ENCODE data around the gene WDR93. TPM values are rescaled to one million over a fixed set of nuclear protein-coding genes. Genes with fewer than 3 reads are reported as not detected.
A peak's percentile ranks its signal among the peaks of the same experiment; 100 is the strongest.
"Not testable (repeated sequence)": the region's sequence is repeated elsewhere in the genome, so short reads cannot be mapped to it uniquely, and the experiment has no call there.

The WDR93 gene
- total RNA-seq, 2 donors from 2014 or later = 0.19 TPM; not detected in 1

DNA sequence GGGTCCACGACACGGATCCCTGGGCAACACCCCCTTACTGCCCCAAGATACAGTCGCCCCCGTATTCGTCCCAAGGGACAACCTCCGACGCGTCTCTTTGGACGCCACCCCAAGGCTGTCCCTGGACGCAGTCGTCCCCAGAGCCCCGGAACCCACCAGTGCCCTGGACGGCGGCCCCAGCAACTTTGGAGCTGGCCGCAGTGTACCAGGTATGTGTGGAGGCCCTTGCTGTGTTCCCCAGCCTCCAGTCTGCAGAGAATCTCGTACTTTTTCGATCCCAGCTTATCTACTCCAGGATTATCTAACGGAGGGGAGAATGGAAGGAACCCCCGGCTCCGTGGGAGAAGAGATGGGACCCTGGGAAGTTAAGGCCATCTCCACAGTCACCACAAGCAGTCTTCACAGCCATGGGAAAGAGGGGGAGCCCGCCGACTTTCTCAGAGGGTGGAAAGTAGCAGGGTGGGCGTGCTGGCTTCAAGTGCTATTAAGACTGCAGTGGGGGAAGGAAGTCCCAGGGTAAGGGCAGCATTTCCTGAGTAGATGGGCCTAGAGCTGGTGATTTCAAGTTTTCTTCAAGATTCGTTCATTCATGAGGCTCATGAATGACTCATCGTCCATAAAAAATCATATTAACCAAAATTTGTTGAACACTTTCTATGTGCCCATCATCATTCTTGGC, 86.6 kb downstream of the WDR93 start:
- Mint-ChIP-seq H3K27ac (no peak overlapping the region), H3K36me3 (ENCODE audit: insufficient read depth in 2 of 2) (no peaks in the 10 kb centered on the region), H3K4me1 (ENCODE audit: low read depth) (peaks cover 19% of the 10 kb centered on the region), H3K4me3 (peak overlapping the region in 1 of 2 donors; percentile 68), H3K9me3 (no peaks in the 10 kb centered on the region), H3K27me3 (ENCODE audit: low read depth) (peaks cover 26% of the 10 kb centered on the region)
- ATAC-seq (replicated peaks in 1 of 2) (no peak), DNase-seq (no peak)

DNA sequence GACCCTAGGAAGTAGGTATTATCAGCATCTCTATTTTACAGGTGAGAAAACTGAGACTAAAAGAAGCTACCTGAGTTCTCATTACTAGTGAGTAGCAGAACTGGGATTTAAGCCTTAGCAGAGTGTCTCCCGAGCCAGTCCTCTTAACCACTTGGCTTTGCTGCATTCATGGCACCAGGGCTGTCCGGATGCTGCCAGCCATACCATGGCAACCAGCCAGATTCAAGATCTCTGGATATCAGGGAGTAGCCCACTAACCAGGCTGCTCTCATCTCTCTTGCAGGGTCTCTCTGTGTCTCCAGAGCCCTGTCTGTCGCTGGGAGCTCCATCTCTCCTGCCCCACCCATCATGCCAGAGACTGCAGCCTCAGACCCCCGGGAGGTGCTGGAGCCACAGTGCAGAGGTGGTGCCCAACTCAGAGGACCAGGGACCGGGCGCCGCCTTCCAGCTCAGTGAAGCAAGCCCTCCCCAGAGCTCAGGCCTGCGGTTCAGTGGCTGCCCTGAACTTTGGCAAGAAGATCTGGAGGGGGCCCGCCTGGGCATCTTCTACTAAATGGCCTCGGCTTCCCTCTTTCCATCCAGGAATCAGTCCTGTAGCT, 87.3 kb downstream of the WDR93 start:
- Mint-ChIP-seq H3K4me1 (ENCODE audit: low read depth) (peaks cover 23% of the 10 kb centered on the region), H3K9me3 (no peaks in the 10 kb centered on the region), H3K27ac (no peak overlapping the region), H3K4me3 (no peak overlapping the region), H3K27me3 (ENCODE audit: low read depth) (peaks cover 26% of the 10 kb centered on the region), H3K36me3 (ENCODE audit: insufficient read depth in 2 of 2) (no peaks in the 10 kb centered on the region)
- DNase-seq (no peak), ATAC-seq (replicated peaks in 1 of 2) (no peak)

DNA sequence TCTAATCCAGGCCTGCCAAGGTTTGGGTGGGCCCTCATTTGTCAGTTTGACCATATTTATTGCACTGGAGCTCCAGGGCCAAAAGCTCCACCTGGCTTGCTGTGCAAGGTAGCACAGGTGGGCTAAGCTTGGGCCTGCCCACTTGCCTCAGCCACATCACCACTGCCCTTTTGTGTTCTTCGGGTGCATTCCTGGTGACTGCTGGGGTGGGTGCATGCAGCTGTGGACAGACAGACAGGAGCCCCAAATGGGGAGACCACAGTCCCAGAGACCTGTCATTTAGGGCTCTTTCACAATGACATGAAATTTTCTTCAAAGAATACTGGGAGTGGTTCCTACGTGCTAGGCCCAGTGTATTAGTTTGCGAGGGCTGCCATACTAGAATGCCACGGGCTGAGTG, 88.2 kb downstream of the WDR93 start:
- DNase-seq (no peak), ATAC-seq (replicated peaks in 1 of 2) (no peak)
- H3K4me1 Mint-ChIP-seq (ENCODE audit: low read depth) = peaks cover 27% of the 10 kb centered on the region
- H3K27ac Mint-ChIP-seq = no peak overlapping the region
- H3K27me3 Mint-ChIP-seq (ENCODE audit: low read depth) = peaks cover 26% of the 10 kb centered on the region
- H3K4me3 Mint-ChIP-seq = no peak overlapping the region
- H3K36me3 Mint-ChIP-seq (ENCODE audit: insufficient read depth in 2 of 2) = no peaks in the 10 kb centered on the region
- H3K9me3 Mint-ChIP-seq = no peaks in the 10 kb centered on the region

DNA sequence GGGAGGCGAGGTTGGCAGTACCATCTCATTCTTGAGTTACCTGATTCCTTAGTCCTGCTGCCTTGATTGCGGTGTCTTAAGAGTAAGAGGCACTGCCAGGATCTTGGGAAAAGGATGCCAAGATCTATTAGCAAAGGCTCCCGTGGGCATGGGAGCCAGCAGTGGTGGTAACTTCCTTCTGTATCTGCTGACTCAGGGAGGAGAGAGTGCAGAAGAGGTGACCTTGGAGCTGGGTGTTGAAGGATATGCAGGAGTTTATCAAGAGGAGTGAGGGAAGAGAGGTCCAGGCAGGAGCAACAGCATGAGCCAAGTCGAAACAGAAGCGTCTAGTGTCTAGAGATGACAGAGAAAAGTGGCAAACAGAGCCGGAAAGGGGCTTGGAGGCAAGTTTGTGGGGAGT, 90.0 kb downstream of the WDR93 start:
- H3K4me1 Mint-ChIP-seq (ENCODE audit: low read depth) = peaks cover 27% of the 10 kb centered on the region
- no peaks in the 10 kb centered on the region for H3K9me3 Mint-ChIP-seq
- no peaks in the 10 kb centered on the region for H3K36me3 Mint-ChIP-seq (ENCODE audit: insufficient read depth in 2 of 2)
- peak overlapping the region in 1 of 2 donors; percentile 5 for H3K4me3 Mint-ChIP-seq
- DNase-seq = no peak
- ATAC-seq (replicated peaks in 1 of 2) = no peak
- no peak overlapping the region for H3K27ac Mint-ChIP-seq
- H3K27me3 Mint-ChIP-seq (ENCODE audit: low read depth) = peaks cover 26% of the 10 kb centered on the region

DNA sequence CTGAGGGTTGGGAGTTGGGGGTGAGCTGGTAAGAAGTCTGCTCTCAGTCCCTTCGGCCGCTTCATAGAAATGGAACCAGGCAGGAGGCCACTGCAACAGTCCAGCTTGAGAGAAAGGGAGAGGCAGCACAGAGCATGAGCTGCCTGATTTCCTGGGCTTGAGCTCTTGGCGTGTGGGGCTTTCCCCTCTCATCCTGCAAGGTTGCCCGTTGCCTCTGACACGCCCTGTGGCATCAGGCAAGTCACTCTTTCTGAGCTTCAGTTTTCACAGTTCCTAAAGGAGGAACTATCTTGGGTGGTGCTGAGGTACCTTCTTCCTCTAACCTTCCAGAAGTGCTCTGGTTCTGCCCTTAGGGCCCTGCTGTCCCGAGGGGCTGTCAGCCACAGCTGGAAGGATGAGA, 90.4 kb downstream of the WDR93 start:
- Mint-ChIP-seq H3K27ac (no peak overlapping the region), H3K4me3 (peak overlapping the region in 1 of 2 donors; percentile 9), H3K4me1 (ENCODE audit: low read depth) (peaks cover 27% of the 10 kb centered on the region), H3K9me3 (no peaks in the 10 kb centered on the region), H3K36me3 (ENCODE audit: insufficient read depth in 2 of 2) (no peaks in the 10 kb centered on the region), H3K27me3 (ENCODE audit: low read depth) (peaks cover 26% of the 10 kb centered on the region)
- peak; percentile 50 to 67 for ATAC-seq (replicated peaks in 1 of 2)
- DNase-seq = peak; percentile 24 to 29

DNA sequence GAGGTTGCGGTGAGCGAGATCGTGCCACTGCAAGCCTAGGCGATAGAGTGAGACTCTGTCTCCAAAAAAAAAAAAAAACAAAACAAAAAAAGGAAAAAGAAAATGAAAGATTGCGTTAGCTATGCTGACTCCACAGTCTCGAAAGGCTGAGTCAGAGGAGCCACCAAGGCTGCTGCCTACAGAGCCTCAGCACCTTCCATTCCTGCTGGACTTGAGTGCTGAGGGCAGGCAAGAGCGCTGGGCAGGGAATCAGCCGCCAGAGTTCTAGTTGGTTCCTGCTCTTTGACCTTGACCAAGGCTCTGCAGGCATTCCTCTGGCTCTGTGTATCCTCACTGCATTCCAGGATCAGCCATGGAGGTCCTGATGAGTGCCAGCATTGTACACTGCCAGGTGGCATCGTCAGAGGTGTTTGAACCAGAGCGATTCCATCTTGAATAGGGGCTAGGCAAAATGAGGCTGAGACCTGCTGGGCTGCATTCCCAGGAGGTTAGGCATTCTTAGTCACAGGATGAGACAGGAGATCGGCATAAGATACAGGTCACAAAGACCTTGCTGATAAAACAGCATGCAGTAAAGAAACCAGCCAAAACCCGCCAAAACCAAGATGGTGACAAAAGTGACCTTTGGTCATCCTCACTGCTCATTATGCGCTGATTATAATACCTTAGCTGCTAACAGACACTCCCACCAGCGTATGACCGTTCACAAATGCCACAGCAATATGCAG, 91.4 kb downstream of the WDR93 start:
- DNase-seq (peak in 1 of 2 donors; percentile 23), ATAC-seq (replicated peaks in 1 of 2) (peak; percentile 50 to 71)
- no peaks in the 10 kb centered on the region for H3K9me3 Mint-ChIP-seq
- no peak overlapping the region for H3K27ac Mint-ChIP-seq
- H3K4me1 Mint-ChIP-seq (ENCODE audit: low read depth) = peaks cover 27% of the 10 kb centered on the region
- no peaks in the 10 kb centered on the region for H3K36me3 Mint-ChIP-seq (ENCODE audit: insufficient read depth in 2 of 2)
- peaks cover 26% of the 10 kb centered on the region for H3K27me3 Mint-ChIP-seq (ENCODE audit: low read depth)
- H3K4me3 Mint-ChIP-seq = peak overlapping the region in 1 of 2 donors; percentile 17

DNA sequence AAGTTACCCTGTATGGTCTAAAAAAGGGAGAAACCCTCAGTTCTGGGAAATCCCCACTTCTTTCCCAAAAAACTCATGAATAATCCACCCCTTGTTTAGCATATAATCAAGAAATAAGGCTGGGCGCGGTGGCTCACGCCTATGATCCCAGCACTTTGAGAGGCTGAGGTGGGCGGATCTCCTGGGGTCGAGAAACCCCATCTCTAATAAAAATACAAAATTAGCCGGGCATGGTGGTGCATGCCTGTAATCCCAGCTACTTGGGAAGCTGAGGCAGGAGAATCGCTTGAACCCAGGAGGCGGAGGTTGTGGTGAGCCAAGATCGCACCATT, 92.0 kb downstream of the WDR93 start:
- not testable (repeated sequence) for H3K4me3 Mint-ChIP-seq; H3K36me3 Mint-ChIP-seq (ENCODE audit: insufficient read depth in 2 of 2); ATAC-seq (replicated peaks in 1 of 2); DNase-seq; H3K27ac Mint-ChIP-seq; H3K9me3 Mint-ChIP-seq
- Mint-ChIP-seq H3K4me1 (ENCODE audit: low read depth) (peaks cover 27% of the 10 kb centered on the region), H3K27me3 (ENCODE audit: low read depth) (peaks cover 26% of the 10 kb centered on the region)

DNA sequence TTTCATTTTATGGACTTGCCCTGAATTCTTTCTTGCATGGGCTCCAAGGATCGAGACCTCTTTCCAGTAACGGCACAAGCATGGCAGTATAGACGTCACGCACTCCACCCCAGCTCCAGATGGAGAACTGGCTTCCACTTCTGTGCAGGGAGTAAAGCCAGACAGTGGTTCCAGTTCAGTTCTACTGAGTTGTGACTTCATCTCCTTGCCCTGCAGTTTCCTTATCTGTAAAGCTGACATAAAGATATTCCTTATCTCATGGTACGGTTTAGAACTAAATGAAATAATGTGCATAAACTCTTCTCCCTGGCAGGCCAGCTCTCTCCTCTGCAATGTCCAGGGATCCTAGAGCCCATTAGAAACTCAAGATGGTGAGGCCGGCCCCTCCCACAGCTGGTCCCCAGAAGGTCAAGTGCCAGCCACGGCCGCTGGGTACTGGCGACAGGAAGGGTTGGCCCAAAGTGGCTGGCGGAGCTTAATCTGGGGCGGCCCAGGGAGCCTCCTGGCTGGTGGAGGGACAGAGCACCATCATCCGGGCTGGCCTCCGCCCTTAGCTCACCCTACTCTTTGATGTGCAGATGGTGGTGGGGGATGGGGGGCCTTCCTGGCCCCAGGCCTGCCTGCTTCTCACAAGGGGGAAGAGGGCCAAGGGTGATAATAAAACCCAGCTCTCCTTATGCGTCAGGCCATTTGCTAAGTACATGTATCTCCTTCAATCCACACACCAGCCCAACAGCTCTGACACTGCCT, 92.7 kb downstream of the WDR93 start:
- peaks cover 27% of the 10 kb centered on the region for H3K4me1 Mint-ChIP-seq (ENCODE audit: low read depth)
- ATAC-seq (replicated peaks in 1 of 2) (no peak), DNase-seq (no peak)
- H3K4me3 Mint-ChIP-seq = no peak overlapping the region
- no peak overlapping the region for H3K27ac Mint-ChIP-seq
- peaks cover 0 to 3% of the 10 kb centered on the region in 2 donors for H3K36me3 Mint-ChIP-seq (ENCODE audit: insufficient read depth in 2 of 2)
- peaks cover 19% of the 10 kb centered on the region for H3K27me3 Mint-ChIP-seq (ENCODE audit: low read depth)
- peaks cover 4 to 5% of the 10 kb centered on the region in 2 donors for H3K9me3 Mint-ChIP-seq

DNA sequence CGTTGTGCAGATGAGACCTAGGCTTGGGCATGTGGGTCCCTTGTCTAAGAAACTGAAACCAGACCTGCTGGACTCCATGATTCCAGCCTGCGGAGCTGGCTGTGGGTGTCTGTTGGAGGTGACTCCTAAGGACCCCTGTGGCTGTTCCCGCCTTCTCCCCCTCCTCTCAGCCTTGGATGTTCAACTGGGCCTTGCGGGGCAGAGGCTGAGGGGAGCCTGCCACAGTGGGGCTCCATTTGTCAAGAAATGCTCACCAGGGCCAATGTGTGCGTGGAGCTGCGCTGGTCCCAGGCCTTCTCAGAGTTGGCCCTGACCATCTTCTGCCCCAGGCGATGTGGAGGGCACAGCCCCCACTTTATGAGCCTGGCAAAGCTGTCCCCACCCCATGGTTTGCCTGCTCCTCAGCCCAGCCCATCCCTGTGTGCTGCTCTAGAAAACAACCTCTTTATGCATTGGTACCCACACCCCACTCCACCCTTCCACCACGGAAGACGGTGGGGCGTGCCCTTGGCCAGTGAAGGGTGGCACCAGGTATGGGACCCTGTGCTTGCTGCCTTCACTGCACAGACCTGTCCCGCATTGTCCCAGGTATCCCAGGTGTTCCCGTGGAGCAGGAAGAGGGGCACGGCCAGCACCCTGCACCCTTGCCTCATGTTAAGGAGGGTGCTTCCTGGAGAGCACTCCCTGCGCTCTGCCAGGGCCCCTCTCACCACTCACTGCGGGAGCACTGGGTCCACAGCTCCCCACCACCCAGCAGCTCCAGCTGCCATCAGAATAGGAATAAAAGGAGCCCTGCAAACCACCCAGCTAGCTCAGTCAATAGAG, 93.5 kb downstream of the WDR93 start:
- H3K4me1 Mint-ChIP-seq (ENCODE audit: low read depth) = peaks cover 27% of the 10 kb centered on the region
- ATAC-seq (replicated peaks in 1 of 2) (no peak), DNase-seq (no peak)
- no peak overlapping the region for H3K4me3 Mint-ChIP-seq
- peaks cover 11% of the 10 kb centered on the region for H3K27me3 Mint-ChIP-seq (ENCODE audit: low read depth)
- peaks cover 0 to 4% of the 10 kb centered on the region in 2 donors for H3K36me3 Mint-ChIP-seq (ENCODE audit: insufficient read depth in 2 of 2)
- H3K27ac Mint-ChIP-seq = no peak overlapping the region
- peaks cover 4 to 5% of the 10 kb centered on the region in 2 donors for H3K9me3 Mint-ChIP-seq

DNA sequence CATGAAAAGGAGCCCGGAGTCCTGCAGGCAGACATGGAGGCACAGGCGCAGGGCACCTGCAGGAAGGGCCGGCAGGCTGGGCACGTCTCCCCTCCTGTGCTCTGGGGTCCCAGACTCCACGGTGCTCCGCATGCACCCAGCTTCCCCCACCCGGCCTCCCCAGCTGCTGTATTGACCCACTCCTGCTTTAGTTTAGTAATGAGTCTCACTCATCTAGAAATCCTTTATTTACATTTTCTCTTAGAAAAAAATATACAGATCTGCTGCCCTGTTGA, 94.0 kb downstream of the WDR93 start:
- Mint-ChIP-seq H3K27me3 (ENCODE audit: low read depth) (peaks cover 11% of the 10 kb centered on the region), H3K27ac (no peak overlapping the region)
- no peak for ATAC-seq (replicated peaks in 1 of 2)

DNA sequence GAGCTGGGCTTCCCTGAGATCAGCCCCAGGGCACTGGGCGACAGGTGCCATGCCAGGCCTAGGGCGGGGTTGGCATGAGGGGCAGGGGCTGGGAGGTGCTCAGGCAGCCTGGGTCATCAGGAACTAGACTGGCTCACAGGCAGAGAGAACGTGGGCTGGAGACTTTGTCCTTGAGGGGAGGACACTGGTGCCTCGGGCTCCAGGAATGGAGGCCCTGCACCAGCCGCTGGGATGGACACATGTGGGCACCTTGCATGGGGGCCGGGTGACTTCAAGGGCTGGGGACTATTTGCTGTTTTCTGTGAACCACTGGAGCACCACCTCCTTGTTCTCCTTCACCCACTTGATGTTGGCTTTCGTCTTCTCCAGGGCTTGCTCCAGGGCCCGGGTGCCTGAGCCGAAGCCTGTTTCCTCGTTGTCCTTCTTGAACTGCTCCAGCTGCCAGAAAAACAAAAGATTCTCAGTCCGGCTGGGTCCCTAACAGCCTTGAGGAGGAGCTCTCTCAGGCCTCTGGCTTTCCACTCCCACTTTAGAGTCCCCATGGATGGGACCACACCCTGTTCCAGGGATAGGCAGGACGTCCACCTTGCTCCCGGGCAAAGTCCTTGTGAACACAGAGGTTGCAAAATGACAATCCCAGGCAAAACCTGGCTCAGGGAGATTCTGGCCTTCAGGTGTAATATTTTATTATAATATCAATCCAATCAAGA, 94.6 kb downstream of the WDR93 start:
- H3K9me3 Mint-ChIP-seq = peaks cover 4 to 5% of the 10 kb centered on the region in 2 donors
- peaks cover 27% of the 10 kb centered on the region for H3K4me1 Mint-ChIP-seq (ENCODE audit: low read depth)
- no peak overlapping the region for H3K27ac Mint-ChIP-seq
- no peak overlapping the region for H3K4me3 Mint-ChIP-seq
- peaks cover 0 to 4% of the 10 kb centered on the region in 2 donors for H3K36me3 Mint-ChIP-seq (ENCODE audit: insufficient read depth in 2 of 2)
- no peak for ATAC-seq (replicated peaks in 1 of 2)
- peaks cover 8% of the 10 kb centered on the region for H3K27me3 Mint-ChIP-seq (ENCODE audit: low read depth)
- no peak for DNase-seq

More for the DNA sequence above, 94.0 kb downstream of the WDR93 start:
- DNase-seq = no peak
- Mint-ChIP-seq H3K36me3 (ENCODE audit: insufficient read depth in 2 of 2) (peaks cover 0 to 4% of the 10 kb centered on the region in 2 donors), H3K4me3 (no peak overlapping the region), H3K9me3 (peaks cover 4 to 5% of the 10 kb centered on the region in 2 donors), H3K4me1 (ENCODE audit: low read depth) (peaks cover 27% of the 10 kb centered on the region)

DNA sequence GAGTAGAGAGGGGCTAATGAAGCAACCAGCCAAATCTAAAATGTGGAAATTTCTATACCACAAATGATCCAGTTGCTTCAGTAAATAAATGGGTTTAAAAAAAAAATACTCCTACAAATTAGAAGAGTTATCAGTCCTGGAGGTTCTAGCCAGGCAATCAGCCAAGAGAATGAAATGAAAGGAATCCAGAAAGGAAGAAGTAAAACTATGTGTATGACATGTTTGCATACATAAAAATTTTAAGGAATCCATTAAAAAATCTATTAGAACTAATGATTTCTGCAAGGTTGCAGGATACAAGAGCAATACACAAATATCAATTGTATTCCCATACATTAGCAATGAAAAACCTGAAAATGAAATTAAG, 95.1 kb downstream of the WDR93 start:
- peaks cover 22% of the 10 kb centered on the region for H3K4me1 Mint-ChIP-seq (ENCODE audit: low read depth)
- peaks cover 2% of the 10 kb centered on the region for H3K27me3 Mint-ChIP-seq (ENCODE audit: low read depth)
- peaks cover 4 to 5% of the 10 kb centered on the region in 2 donors for H3K9me3 Mint-ChIP-seq
- peaks cover 0 to 4% of the 10 kb centered on the region in 2 donors for H3K36me3 Mint-ChIP-seq (ENCODE audit: insufficient read depth in 2 of 2)
- H3K4me3 Mint-ChIP-seq = no peak overlapping the region
- H3K27ac Mint-ChIP-seq = no peak overlapping the region
- ATAC-seq (replicated peaks in 1 of 2) (no peak), DNase-seq (no peak)
